OCI-LY1 (cell line): ENCODE data around the gene AKT3.

Source experiments
- H2AFZ ChIP-seq: fragments of 200-600 bp; sonication (generic), shearing (Covaris generic); 2 replicates; pipeline ENCODE4 v1.6.0; 2014; ENCODE audit warnings: antibody characterized with exemption, mild to moderate bottlenecking, low read length
- H3F3A ChIP-seq: fragments of 200-600 bp; sonication (generic), shearing (Covaris generic); 2 replicates; pipeline ENCODE4 v1.6.0; 2014; ENCODE audit warnings: mild to moderate bottlenecking, antibody characterized with exemption, low read length, moderate library complexity; ENCODE audit not compliant: insufficient read depth
- H3K27ac ChIP-seq: fragments of 200-600 bp; sonication (generic); 2 replicates; pipeline ENCODE4 v1.5.1; 2014; ENCODE audit warnings: low read length, mixed run types, mild to moderate bottlenecking, low read depth; ENCODE audit not compliant: poor library complexity, severe bottlenecking
- H3K27me3 ChIP-seq: fragments of 200-600 bp; sonication (generic); 2 replicates; pipeline ENCODE4 v1.6.0; 2014; ENCODE audit warnings: antibody characterized with exemption, mild to moderate bottlenecking, low read length, moderate library complexity; ENCODE audit not compliant: insufficient read depth
- H3K36me3 ChIP-seq: fragments of 200-600 bp; sonication (generic); 2 replicates; pipeline ENCODE4 v1.6.1; 2014; ENCODE audit warnings: mild to moderate bottlenecking, antibody characterized with exemption, low read length, moderate library complexity, mixed read lengths; ENCODE audit not compliant: insufficient read depth
- H3K4me1 ChIP-seq: fragments of 200-600 bp; sonication (generic); 2 replicates; pipeline ENCODE4 v1.5.1; 2014; ENCODE audit warnings: mild to moderate bottlenecking, low read length, moderate library complexity; ENCODE audit not compliant: insufficient read depth, severe bottlenecking
- H3K4me2 ChIP-seq: fragments of 200-600 bp; sonication (generic), shearing (Covaris generic); 2 replicates; pipeline ENCODE4 v1.6.1; 2014; ENCODE audit warnings: low read length
- H3K4me3 ChIP-seq: fragments of 200-600 bp; sonication (generic); 2 replicates; pipeline ENCODE4 v1.5.1; 2014; ENCODE audit warnings: low read length, low read depth, mild to moderate bottlenecking, mixed read lengths; ENCODE audit not compliant: poor library complexity, severe bottlenecking
- H3K79me2 ChIP-seq: fragments of 200-600 bp; shearing (Covaris generic); 2 replicates; pipeline ENCODE4 v1.6.1; 2016; ENCODE audit warnings: mixed run types, low read length, mixed read lengths; ENCODE audit not compliant: insufficient read depth
- H3K9ac ChIP-seq: fragments of 200-600 bp; sonication (generic), shearing (Covaris generic); 2 replicates; pipeline ENCODE4 v1.6.1; 2014; ENCODE audit warnings: mild to moderate bottlenecking, low read length, mixed read lengths
- H3K9me2 ChIP-seq: fragments of 200-600 bp; sonication (generic), shearing (Covaris generic); 2 replicates; pipeline ENCODE4 v1.6.1; 2014; ENCODE audit warnings: low read depth, mild to moderate bottlenecking, low read length, mixed read lengths
- H3K9me3 ChIP-seq: fragments of 200-600 bp; shearing (Covaris generic); 2 replicates; pipeline ENCODE4 v1.6.1; 2014; ENCODE audit warnings: low read length, mixed read lengths
- H4K20me1 ChIP-seq: fragments of 200-600 bp; sonication (generic), shearing (Covaris generic); 2 replicates; pipeline ENCODE4 v1.6.0; 2016; ENCODE audit warnings: mild to moderate bottlenecking, low read length; ENCODE audit not compliant: insufficient read depth
- CTCF ChIP-seq: fragments of 200-600 bp; sonication (generic), shearing (Covaris generic); IDR thresholded peaks from 2 replicates; pipeline ENCODE4 v1.5.1; 2017; ENCODE audit warnings: mild to moderate bottlenecking, antibody characterized with exemption, low read length, moderate library complexity, mixed read lengths
- EZH2 ChIP-seq: fragments of 200-600 bp; sonication (generic), shearing (Covaris generic); IDR thresholded peaks from 2 replicates; pipeline ENCODE4 v1.8.0; 2017; ENCODE audit warnings: borderline replicate concordance, mixed run types, mild to moderate bottlenecking, antibody characterized with exemption, low read length, moderate library complexity, mixed read lengths

Gene AKT3

GRCh38 chr1:243499248-243499647 is 350.8 kb downstream of the AKT3 start:
- Histone ChIP-seq H3K4me3 (no peak overlapping the region), H3F3A (no peaks in the 10 kb centered on the region), H3K9me2 (no peaks in the 10 kb centered on the region), H3K79me2 (no peaks in the 10 kb centered on the region), H3K27ac (no peak overlapping the region), H3K9me3 (no peaks in the 10 kb centered on the region), H3K36me3 (no peaks in the 10 kb centered on the region), H2AFZ (no peak overlapping the region), H3K9ac (no peak overlapping the region), H3K4me1 (no peaks in the 10 kb centered on the region), H3K27me3 (no peaks in the 10 kb centered on the region), H4K20me1 (no peaks in the 10 kb centered on the region), H3K4me2 (no peak overlapping the region)
- TF ChIP-seq EZH2 (no peak), CTCF (no peak)

DNA sequence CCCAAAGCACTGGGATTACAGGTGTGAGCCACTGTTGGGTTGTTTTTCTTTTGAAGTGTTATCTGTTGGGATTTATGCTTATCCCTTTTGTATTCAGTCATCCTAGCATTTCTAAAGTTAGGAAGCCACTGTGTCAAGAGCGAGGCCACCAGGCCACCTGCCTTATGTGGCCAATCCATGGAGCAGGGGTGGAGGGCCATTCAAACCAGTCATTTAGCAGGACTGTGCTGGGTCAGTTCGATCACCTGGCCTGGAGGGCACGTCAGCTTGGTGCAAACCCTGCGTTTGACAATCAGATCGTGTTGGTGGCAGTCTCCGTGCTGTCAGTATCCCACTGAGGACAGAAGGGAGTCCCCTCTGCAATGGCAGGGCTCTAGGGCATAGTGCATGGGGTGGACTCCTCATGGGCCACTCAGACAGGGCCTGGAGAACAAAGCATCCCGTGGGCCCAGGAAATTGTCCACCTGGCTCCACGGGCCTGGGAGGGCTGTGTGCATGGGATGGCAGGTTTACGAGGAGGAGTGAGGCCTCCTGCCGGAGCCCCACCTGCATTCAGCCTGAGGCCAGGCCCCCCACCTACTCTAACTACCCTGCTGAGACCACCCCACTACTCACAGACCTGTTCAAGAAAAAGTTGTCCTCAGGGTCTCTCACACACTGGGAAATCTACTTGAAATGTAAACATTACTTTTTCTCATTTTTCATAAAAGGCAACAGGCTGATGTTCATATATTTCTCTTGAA is 351.9 kb downstream of the AKT3 start:
- Histone ChIP-seq H3K36me3 (no peaks in the 10 kb centered on the region), H3K4me2 (no peak overlapping the region), H3K27ac (no peak overlapping the region), H3K4me3 (no peak overlapping the region), H3K9me2 (no peaks in the 10 kb centered on the region), H3K4me1 (no peaks in the 10 kb centered on the region), H3F3A (no peaks in the 10 kb centered on the region), H3K27me3 (no peaks in the 10 kb centered on the region), H4K20me1 (no peaks in the 10 kb centered on the region), H2AFZ (no peak overlapping the region), H3K9ac (no peak overlapping the region), H3K79me2 (no peaks in the 10 kb centered on the region), H3K9me3 (no peaks in the 10 kb centered on the region)
- TF ChIP-seq EZH2 (no peak), CTCF (no peak)

GRCh38 chr1:243496806-243497205 is 353.2 kb downstream of the AKT3 start:
- no peaks in the 10 kb centered on the region for H3K9me2 ChIP-seq
- H3K9me3 ChIP-seq, result no peaks in the 10 kb centered on the region
- no peak overlapping the region for H2AFZ ChIP-seq
- no peak overlapping the region for H3K9ac ChIP-seq
- H3K79me2 ChIP-seq, result no peaks in the 10 kb centered on the region
- H3K27me3 ChIP-seq, result no peaks in the 10 kb centered on the region
- no peaks in the 10 kb centered on the region for H4K20me1 ChIP-seq
- H3F3A ChIP-seq, result no peaks in the 10 kb centered on the region
- no peak overlapping the region for H3K27ac ChIP-seq
- H3K36me3 ChIP-seq, result no peaks in the 10 kb centered on the region
- no peak overlapping the region for H3K4me2 ChIP-seq
- TF ChIP-seq EZH2, result no peak
- no peak for TF ChIP-seq CTCF
- no peaks in the 10 kb centered on the region for H3K4me1 ChIP-seq
- H3K4me3 ChIP-seq, result no peak overlapping the region
